ENCODE data around the gene EDN1.
"Not testable (repeated sequence)": the region's sequence is repeated elsewhere in the genome, so short reads cannot be mapped to it uniquely, and the experiment has no call there.

The EDN1 gene

GRCh38 chr6:12328701-12329100 lies 38.5 kb downstream of the EDN1 start:
- DNase-seq, result no peak

GRCh38 chr6:12331474-12331873 lies 41.3 kb downstream of the EDN1 start:
- DNase-seq, result no peak

GRCh38 chr6:12331951-12332749 lies 42.0 kb downstream of the EDN1 start:
- DNase-seq, result peak; percentile 13

GRCh38 chr6:12332750-12333079 lies 42.6 kb downstream of the EDN1 start:
- DNase-seq, result not testable (repeated sequence)

GRCh38 chr6:12333128-12333527 lies 43.0 kb downstream of the EDN1 start:
- DNase-seq, result no peak

- no peak for DNase-seq
Observed at GRCh38 chr6:12334526-12335130, 44.5 kb downstream of the EDN1 start.

- DNase-seq, result no peak
Observed at GRCh38 chr6:12335131-12335527, 45.0 kb downstream of the EDN1 start.

GRCh38 chr6:12335717-12336116 lies 45.6 kb downstream of the EDN1 start:
- DNase-seq, result no peak

GRCh38 chr6:12336121-12336971 lies 46.2 kb downstream of the EDN1 start:
- DNase-seq, result no peak

- DNase-seq, result no peak
Observed at GRCh38 chr6:12339022-12339421, 48.9 kb downstream of the EDN1 start.

- no peak for DNase-seq
Observed at GRCh38 chr6:12339808-12340487, 49.8 kb downstream of the EDN1 start.

GRCh38 chr6:12340488-12340818 lies 50.3 kb downstream of the EDN1 start:
- no peak for DNase-seq

GRCh38 chr6:12342664-12343063 lies 52.5 kb downstream of the EDN1 start:
- DNase-seq, result no peak

- DNase-seq, result no peak
Observed at GRCh38 chr6:12343122-12343439, 52.9 kb downstream of the EDN1 start.

- peak; percentile 49 for DNase-seq
Observed at GRCh38 chr6:12343440-12344162, 53.4 kb downstream of the EDN1 start.

- DNase-seq, result no peak
Observed at GRCh38 chr6:12344296-12344695, 54.1 kb downstream of the EDN1 start.

- no peak for DNase-seq
Observed at GRCh38 chr6:12344961-12345693, 55.0 kb downstream of the EDN1 start.

GRCh38 chr6:12345694-12346058 lies 55.5 kb downstream of the EDN1 start:
- DNase-seq, result no peak

Data from fibroblast of skin of right biceps (primary cell).